HG03439 (cell line): Measurements from ENCODE around the gene ZNF778.

Experiments
- ATAC-seq: cut with Tn5 transposase; IDR thresholded peaks from one replicate; pipeline ENCODE4 v1.9.1; 2021; ENCODE audit warnings: mild to moderate bottlenecking, moderate library complexity; ENCODE audit not compliant: unreplicated experiment

Gene ZNF778

GRCh38 chr16:89193576-89194293, 23.8 kb upstream of the ZNF778 start:
- no peak for ATAC-seq

DNA sequence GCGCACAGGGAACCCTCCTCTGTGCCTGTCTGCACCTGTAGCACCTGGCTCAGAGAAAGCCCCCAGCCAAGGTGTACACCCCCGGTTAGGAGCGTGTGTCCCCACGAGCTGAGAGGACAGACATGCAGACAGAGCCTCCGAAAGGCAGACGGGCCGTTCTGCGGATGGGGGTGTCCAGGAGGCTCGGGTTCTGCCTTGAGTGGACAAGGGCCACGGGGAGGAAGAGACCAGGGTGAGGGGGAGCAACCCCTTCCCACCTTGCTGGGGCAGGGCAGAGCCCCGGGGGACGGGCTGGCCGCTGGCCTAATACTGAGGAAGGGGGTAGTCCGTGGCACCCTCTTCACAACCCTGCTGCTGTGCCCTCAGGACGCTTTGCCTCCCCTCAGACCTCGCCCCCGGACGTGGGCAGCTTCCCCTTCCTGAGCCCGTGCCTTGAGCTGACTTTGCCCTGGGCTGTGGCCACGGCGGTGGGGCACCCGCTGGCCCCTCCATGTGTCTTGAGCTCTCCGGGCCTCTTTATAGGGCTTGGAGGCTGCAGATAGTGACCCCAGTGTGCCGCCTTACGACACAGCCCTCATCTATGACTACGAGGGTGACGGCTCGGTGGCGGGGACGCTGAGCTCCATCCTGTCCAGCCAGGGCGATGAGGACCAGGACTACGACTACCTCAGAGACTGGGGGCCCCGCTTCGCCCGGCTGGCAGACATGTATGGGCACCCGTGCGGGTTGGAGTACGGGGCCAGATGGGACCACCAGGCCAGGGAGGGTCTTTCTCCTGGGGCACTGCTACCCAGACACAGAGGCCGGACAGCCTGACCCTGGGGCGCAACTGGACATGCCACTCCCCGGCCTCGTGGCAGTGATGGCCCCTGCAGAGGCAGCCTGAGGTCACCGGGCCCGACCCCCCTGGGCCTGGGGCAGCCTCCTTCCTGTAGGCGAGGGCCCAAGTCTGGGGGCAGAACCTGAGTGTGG, 22.9 kb upstream of the ZNF778 start:
- no peak for ATAC-seq

GRCh38 chr16:89195521-89196171, 21.9 kb upstream of the ZNF778 start:
- ATAC-seq: no peak

- no peak for ATAC-seq
Observed at GRCh38 chr16:89197033-89197632, 20.4 kb upstream of the ZNF778 start.

DNA sequence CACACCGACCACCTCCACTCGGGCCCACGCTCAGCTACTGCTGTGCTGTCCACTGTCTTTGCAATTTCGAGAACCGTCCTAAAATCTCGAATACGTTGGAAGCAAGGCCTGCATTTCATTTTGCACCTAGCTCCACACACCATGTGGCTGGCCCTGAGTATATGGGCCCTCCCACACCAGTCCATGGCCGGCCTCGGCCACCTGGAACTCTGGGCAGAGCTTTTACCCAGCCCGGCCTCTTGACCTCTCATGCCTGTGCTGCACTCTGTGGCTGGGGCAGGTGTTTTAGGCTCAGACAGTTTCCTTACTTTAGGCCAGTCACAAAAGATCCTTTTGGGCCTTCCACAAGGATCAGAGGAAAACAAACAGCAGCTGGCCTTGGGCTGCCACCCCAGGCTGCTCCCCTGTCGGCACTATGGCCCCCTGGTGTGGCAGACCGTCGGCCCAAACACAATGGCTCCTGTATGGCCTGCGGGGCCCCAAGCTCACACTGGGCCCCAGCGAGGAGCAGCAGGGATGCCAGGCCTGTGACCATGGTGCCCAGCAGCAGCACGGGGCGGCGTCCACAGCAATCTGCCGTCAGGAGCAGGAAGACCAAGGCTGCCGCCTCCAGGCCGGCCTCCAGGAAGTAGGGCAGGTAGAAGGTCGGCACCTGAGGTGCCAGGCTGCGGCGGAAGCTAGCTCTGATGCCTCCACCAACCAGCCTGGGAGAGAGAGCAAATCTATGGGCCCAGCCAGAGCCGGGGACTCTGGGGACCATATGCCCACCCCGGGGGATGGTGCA, 19.7 kb upstream of the ZNF778 start:
- no peak for ATAC-seq

DNA sequence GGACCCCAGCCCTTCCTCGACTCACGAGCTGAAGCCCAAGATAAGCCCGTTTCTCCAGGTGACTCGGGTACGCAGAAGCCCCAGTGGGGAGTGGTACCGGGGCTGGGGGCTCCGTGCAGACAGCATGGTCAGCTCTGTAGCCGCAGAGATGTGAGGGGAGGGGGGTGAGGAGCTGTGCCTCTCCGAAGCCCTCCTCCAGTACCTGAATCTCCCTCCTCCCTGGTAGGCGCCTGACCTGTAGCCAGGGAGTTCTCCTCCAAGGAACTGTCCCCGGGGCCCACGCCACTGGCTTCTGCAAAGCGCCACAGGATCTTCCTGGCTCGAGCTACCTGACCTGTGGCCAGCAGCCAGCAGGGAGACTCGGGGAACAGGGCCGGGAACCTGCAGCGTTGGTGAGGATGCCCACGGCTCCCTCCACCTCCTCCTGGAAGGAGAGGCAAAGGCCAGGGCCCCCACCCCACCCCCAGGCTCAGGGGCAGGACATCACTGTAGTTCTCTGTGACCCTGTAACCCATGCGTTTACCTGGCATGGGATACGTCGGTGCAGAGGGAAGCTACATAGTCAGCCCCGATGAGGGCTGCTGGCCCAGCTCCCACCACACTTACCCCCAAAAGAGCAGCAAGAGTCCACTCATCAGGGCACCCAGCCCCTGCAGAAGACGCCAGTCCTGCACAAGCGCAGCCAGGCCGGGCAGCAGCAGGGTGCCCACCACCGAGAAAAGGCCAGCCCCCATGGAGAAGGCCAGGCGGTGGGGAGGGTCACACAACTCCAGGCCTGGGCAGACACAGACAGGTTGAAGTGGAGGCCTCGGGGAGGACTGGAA, 18.9 kb upstream of the ZNF778 start:
- no peak for ATAC-seq

DNA sequence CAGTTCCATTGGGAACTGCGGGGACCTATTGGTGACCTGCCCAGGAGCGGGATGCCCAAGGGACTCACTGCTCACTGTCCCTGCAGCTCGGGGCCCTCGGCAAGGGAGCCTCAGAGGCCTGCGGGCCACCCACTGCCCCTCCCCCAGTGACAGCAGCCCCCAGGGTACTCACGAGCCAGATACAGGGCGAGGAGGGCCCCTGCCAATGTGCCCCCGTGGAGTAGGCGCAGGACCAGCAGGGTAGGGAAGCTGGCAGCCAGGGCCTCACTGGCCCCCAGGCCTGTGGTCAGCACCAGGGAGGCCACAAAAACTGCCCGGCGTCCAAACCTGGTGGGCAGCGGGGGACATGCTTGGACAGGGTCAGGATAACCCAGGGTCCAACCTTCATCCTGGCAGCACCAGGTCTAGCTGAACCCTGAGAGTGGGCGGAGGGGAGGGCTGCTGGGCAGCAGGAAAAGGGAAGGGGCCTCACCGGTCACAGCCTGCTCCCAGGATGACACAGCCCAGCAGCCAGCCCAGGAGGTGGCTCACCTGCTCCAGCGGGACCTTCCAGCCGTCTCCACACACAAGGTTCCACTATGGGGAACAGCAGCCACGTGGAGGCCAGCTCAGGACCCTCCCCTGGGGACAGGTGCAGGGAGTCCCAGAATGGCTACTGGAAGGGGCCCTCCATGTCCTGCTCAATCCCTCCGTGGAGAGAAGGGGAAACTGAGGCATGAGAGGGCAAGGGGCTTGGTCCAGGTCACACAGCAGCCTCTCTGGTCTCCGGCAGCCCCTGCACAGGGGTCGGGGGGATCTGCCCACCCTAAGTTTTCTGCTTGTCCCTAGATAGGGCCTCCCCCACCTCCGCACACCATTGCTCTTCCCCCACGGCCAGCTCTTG, 18.0 kb upstream of the ZNF778 start:
- ATAC-seq: no peak

- no peak for ATAC-seq
Observed at GRCh38 chr16:89200124-89200849, 17.2 kb upstream of the ZNF778 start, which contains the start of gene SLC22A31. SLC22A31 (minus strand) TSS chr16:89200537; CDS start chr16:89200501, 36 bp downstream.

- ATAC-seq: no peak
Observed at GRCh38 chr16:89200850-89201411, 16.6 kb upstream of the ZNF778 start.

DNA sequence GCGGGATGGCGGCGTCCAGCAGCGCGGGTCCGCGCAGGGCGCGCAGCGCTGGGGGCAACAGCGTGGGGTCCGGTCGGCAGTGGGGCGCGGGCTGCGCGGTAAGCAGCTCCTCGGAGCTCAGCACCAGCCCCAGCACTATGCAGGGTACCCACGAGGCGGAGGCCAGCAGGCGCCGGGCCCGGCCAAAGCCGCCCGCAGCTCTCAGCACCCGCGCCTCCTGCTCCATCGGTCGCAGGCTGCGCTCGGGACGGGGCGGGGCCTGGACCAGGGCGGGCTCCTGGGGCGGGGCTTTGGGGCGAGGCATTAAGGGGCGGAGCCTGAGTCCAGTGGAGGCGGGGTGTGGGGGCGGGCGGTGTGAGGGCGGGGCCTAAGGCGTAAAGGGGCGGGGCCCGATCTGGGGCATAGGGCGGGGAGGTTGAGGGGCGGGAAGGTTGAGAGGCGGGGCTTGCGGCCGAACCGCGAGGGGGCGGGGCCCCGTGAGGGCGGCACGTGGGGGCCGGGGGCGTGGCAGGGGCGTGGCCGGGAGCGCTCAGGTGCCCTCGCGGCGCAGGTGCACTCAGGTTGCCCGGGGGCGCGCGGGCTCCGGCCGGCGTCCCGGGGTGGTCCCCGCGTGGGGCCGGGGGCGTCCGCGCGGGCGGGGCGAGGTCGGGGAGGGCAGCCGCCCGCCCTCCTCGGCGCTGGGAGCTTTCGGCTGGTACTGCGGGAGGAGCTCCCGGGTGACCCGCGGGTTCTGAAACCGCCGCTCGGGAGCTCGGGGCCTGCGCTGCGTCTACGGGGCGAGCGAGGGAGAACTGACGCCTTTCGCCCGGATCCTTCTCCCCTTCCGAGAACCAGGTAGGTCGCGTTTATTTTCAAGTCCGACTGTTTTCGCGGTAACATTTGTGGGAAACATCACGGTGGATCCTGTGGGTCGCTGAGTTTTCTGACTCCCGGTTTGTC, 15.8 kb upstream of the ZNF778 start:
- no peak for ATAC-seq

- no peak for ATAC-seq
Observed at GRCh38 chr16:89202422-89203215, 14.9 kb upstream of the ZNF778 start.

- no peak for ATAC-seq
Observed at GRCh38 chr16:89207993-89208392, 9.5 kb upstream of the ZNF778 start.

- ATAC-seq: no peak
Observed at GRCh38 chr16:89209522-89210044, 7.9 kb upstream of the ZNF778 start.

GRCh38 chr16:89210165-89210903, 7.2 kb upstream of the ZNF778 start:
- no peak for ATAC-seq
